HG02798 (cell line): Measurements from ENCODE around the gene KCTD18.

ENCODE experiments used
- ATAC-seq: cut with Tn5 transposase; IDR thresholded peaks from one replicate; pipeline ENCODE4 v1.9.1; 2021; ENCODE audit warnings: mild to moderate bottlenecking; ENCODE audit not compliant: unreplicated experiment, poor library complexity

The KCTD18 gene

DNA sequence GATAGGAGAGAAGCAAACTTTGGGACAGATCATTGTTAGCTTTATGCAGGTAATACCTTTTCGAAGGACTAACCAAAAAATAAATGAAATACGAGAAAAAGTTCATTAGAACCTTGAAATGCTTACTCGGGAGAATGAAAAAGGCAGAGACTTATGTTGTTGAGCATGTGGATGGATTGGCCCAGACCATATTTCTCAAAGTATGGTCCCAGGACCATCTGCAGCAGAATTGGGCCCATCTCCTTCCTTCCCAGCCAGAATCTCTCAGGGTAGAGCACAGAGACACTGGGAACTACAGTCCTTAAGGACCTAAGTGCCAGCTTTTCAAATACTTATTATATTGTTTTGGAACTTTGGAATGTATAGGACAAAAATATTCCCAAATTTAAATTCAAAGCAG lies 50.8 kb downstream of the KCTD18 start:
- no peak for ATAC-seq

DNA sequence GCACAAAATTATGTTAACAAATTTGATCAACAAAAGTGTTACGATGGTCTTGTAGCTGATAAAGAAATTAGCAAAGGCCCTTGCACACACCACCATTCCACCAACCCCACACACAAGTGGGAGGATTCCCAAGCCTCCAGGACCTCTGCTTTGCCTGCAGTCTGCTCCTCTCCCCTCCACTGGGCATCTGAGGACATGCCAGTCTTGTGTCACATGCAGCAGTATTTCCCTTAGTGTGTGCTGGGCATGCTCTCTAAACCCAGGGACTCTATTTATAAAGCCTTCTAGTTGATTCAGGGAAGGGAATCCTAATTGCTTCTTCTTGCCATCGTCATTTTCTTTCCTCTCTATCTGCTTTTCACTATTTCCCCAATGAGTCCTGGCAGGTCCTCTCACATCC lies 53.3 kb downstream of the KCTD18 start:
- no peak for ATAC-seq

DNA sequence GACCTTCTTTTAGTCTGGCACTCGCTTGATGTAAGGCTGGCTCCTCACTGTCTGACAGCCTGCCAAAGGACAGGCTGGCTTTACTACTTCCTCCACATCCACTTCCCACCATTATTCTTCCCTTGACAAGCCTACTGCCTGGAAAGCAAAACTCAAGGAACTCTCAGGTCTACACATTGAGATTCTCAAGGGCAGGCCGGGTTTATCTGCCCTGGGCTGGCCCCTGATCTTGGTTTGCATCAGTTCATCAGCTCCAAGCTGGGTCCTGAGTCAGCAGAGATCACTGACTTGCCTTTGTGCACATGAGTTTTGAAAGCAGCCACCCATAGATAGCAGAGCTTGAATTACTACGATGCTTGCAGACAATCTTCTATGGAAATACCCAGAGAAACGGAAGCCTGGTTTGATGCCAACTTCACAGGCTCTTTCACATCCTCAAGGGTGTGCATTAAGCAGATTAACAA lies 53.9 kb downstream of the KCTD18 start:
- peak; percentile 39 for ATAC-seq

DNA sequence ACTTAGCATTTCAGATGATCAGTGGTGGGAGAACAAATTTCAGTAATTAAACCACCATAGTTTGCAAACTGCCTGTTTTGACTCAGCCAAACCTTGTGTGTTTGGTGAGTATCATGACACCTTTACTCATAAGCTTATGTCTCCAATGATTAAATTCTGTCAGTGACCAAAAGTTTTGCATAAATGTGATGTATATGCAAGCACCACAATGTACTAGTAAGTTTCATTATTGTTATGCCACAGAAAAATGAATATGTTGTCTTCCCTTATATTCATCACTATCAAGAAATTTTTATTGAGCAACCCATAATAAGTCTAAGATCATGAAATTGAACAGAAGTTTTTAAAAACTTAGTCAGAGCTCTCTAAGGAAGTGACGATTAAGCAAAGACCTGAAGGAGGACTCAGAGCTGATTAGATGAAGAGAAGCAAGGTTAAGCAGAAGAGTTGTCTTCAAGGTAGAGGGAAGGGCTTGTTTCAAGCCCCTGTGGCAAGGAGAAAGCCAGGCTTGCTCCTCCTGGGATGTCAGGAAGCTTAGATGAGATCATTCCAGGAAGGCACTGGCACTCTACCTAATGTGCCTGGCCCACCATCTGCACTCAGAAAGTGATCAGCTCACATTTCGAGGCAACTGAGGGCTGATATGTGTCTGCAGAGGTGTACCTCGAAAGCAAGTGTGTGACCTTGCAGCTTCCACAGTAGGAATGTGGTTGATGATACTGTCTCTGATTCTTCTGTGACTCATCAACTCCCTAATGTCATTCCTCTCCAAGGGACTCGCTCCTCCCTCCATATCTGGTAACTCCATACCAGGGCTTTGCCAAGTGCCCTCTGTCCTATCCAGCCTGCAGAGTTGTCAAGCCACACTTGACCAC lies 54.7 kb downstream of the KCTD18 start:
- ATAC-seq, result peak; percentile 90

DNA sequence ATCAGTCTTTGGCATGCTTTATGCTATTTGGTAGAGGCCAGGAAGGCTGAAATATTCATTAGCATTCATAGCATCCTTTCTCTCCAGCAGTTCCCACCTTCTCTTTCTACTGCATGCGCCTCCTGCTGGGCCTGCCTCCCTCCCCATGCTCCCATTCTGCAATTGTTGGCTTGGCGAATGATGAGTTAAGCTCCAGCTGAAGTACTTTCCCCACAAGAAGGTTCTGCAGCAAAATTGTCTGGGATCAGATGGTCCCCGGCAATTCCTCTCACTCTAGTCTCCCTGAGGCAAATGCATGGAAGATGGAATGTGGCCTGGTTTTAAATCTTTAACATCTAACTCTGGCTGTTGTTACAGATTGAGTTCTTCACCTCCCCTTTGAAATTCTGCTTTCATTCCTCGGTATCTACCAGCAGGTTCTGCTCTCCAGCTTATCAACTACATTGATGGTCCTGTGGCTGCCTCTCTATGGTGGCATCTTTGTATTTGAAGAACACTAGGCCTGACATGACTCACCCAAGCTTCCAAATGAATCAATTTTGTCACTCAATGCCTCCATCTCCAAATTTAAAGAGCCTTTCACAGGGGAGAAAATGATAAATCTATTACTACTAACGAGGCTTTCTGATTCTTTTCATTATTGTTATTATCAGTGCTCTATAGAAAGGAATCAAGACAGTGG lies 55.9 kb downstream of the KCTD18 start:
- no peak for ATAC-seq

DNA sequence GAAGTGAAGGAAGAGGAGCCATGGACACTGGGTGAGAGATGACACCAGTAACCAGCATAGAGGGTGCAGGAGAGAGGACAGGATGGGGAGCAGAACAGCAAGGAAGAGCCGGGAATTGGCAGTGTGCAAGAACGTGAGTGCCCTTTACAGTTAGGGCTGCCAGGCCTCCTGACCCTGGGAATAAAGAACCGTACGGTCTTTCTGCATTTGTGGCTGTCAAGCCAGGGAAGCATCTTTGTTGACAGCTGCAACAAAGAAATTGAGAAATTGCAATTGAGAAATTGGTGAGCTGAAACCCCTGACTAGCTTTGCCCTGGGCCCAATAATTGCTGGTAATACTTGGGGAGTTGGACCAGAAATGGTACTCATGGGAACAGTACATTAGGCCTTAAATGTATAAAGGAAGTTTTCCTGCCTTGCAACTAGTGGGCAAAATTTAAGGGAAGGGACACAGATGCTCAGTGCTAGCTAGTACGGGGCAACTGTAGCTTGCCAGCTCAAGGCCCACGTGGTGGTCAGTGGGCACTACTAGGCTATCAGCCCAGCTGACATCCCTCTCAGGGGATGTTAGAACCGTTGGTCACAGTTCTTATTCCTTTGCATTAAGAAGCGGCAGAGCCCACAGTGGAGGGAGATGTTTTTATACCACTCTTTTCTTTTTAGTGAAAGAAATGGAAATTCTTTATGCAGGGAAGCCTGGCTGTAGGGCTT lies 56.6 kb downstream of the KCTD18 start:
- no peak for ATAC-seq

DNA sequence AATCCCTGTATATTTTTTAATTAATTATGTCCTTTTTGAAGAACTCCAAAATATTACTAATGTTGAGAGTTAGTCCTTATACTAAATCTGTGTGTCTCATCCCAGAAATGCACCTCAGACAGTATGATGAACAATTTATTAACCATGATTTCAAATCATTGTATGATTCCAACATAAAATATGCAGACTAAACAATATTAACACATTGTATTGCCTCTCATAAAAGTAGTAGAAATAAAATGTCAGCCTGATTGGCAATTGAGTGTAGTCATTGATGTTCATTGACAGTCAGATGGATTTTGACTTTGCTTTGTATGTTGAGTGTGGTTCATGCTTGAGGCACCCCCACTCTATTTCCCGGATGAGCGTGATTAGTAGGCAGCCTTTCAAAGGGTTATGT lies 57.5 kb downstream of the KCTD18 start:
- no peak for ATAC-seq

DNA sequence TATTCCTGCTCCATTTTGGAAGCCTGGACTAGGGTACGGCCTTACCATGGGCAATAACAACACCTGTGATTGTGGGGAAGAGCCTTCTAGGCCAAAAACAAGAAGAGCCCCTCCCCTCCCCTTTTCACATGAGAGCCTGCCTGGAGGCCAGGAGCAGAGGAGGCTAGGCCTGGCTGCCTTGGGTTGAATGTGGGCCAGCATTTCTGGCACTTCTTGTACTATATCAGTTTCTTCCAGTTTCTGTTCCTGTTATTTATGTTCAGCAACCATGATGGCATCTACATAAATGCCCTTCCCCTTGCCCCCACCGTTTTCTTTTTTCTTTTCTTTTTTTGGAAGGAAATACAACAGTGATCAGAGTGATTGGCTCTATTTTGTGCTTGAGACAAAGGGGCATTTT lies 58.4 kb downstream of the KCTD18 start:
- no peak for ATAC-seq

DNA sequence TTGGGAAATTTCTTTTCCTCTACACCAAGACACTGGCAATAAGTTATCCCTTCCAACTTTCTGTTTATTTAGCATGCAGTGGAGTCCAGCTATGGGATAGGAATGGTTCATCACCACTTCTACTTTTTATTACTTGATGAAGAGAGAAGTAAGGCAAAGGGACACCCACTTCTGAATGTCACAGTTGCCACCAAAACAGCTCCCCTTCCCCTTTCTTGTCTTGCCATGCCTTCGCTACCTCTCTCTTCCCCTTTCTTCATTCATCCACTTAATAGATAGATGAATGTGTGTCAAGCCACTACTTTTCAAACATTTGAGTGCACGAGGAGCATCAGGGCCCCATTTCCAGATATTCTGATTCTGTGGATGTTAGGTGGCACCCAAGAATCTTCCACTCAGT lies 59.6 kb downstream of the KCTD18 start:
- ATAC-seq, result no peak

DNA sequence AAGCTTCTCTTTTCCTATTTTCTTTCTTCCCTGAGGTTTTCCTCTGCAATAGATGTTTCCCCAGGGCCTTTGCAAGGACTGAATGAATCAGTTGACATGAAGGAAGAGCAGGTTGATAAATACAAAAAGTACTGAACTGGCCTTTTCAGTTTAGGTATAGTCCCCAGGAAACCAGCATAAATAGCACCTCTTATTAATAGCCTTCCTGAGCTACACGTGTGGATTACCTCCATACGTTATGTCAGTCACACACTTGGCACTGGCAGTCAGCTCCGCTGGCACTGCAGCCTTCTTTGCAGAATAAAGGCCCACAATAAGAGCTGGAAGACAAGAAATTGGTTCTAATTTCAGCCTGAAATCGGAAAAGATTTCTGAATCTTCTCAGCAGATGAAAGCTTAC lies 60.7 kb downstream of the KCTD18 start:
- ATAC-seq, result no peak

DNA sequence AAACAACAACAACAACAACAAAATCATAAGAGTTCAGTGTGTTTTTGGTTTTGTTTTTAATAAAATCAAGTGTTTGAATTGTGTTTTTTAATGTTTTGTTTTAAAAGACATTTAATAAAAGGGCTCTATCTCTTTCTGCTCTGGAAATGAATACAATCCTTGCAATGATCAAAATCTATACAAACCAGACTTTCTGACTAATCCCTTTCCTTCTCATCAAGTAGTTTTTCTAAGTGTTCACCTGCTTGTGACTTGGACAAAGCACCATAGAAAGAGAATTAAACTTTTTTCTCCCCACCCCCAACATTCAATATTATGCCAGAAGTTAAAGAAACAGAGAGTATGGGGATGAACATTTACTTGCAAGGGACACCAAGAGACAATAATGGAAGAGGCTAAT lies 61.4 kb downstream of the KCTD18 start:
- ATAC-seq, result no peak

DNA sequence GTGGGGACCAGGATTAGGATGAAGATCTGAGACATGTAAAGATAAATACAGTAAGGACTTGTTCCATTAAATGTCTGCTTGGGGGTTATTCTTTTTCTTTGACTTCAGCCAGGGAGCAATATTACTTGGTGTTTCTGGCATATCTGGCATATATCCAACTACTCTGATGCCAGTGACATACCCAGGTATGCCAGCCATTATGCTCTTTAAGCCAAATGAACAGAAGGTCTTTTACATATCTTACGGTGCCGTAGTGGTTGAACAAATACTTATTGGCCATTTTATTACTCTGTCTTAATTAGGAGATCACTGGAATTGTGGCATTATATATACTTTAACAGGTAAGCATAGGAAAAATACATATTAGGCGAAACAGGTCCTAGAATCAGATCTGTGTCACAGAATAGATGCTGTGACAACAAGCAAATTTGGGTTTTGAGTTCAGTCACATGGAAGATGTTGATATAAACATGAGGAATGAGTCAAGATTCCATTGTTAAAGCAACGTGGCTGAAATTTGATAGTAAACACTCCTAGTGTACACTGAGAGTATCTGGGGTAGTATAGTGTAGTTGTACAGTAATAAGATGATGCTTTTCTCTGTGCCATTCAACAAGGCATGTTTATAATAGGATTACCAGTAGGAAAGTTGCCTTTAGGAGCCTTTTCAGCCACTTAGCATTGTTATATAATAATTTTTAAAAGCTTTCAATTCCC lies 62.6 kb downstream of the KCTD18 start:
- ATAC-seq, result no peak

DNA sequence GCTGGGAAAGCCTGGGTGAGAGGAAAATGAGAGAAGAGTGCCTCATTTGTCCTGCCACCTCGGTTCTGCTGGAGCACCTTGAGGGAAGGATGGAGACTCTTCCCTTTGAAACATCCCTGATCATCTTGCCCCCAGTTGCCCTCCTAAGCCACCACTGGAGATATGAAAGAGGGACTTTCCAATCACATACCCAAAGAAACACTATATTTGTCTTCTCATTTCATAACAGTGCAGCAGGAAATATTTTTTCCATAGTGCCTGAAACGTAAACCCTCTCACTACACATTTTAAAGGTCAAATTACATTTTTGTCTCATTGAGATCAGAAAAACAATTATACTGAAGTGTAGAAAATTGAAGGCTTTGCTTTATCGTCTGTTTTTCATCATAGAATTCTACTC lies 63.3 kb downstream of the KCTD18 start:
- ATAC-seq, result no peak

DNA sequence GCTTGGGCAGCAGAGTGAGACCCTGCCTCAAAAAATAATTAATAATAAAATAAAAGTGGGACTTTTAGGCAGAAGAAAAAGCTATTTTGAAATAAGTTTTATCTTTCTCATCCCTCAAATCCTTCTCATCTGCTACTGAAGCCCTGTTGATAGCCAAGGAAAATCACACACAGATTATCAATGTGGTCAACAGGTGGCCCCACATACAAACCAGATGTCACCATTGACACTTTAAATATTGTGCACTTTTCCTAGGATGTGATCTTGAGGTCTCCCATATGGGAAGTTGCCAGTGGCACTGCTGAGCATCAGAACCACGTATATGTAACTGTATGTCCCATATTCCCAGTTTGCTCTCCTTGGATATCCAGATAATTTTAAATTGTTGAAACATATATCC lies 64.6 kb downstream of the KCTD18 start:
- ATAC-seq, result no peak

DNA sequence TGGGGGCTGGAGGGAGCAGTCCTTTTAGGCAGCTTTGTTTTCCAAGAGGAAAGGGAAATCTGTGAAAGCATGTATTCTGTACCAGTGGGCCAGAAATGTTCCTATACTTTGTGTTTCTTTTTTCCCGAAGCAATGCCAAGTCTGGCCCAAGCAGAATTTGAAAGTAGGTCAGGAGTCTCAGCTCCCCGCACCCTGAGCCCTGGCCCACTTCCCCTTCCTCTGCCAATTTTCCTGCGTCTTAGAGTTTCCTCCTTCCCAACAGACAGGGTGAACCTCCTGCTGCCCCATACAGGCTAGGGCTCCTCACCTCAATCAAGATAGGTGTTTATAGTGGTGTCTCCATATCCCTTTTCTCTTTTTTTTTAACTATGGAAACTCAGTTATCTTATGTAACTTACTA lies 65.3 kb downstream of the KCTD18 start:
- no peak for ATAC-seq

DNA sequence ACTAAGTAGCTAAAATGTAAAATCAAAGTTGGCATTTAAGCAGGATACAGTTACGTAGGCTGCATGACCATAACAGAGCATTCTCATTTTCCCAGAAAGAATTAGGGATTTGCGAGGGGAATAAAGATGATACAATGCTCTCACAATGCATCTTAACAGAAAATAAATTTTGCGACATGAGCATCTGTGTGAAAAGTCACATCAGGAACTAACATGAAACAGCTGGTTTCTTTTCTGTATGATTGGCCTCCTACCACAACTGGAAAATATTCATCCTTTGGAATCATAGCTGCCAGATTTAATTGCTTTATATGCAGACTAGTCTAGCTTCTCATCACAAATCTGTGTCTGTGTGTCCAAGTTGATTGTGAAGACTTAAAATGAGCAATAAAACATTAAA lies 66.0 kb downstream of the KCTD18 start:
- ATAC-seq, result no peak

DNA sequence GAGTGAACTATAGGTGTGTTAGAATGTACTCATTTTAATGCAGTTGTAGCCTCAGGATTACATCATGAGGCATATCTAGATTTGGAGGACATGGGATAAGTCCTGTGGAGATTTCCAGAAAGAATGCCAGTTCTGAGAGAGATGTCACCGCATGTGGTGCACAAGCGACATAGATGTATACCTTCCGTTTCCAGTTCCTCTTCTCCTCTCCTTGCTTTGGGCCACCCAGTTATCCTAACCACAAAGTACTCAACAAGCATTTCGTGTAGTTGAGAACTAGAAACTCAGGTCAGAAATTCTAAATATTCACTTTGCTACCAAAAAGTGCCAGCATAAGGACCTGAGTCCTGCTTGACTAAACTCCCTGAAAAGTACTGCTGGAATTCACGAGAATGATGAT lies 66.5 kb downstream of the KCTD18 start:
- no peak for ATAC-seq

DNA sequence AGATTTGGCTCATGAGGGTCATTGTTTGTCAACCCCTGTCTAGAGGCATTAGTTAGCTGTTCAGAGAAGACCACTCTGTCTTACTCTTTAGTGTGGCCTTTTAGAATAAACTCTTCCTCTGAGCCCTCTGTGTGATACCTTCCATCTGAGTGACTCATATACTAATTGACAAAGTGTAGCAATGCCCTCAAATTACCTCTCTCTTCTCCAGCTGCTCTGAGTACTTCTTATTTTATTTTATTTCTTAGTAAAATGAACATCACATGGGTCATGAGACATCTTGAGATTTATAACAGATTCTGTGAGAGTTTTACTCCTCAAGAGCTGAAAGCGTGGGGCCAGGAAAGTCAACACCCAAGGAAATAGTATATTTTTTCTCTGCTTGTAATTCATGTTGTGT lies 67.4 kb downstream of the KCTD18 start:
- ATAC-seq, result no peak

DNA sequence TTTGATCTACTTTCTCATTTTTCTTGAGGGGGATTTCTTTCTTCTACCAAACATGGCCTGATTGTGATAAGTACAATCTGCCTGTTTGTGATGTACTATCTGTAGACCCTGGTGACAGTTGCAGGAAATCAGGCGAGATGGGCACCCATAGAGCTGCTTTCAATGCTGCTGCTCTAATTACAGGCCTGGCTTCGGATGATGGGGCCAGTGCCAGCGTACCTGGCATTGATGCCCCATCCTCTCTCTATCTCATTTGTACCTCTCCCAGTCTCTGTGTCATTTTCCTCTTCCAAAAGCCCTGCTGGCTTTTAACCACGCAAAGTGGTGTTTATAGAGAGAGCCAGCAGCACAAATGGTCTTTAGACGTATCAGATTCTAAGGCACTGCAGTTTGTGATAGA lies 69.9 kb downstream of the KCTD18 start:
- no peak for ATAC-seq
